ENCODE results near the gene BRINP3. TPM values are rescaled to one million over a fixed set of nuclear protein-coding genes. Genes with fewer than 3 reads are reported as not detected.
"Not testable (repeated sequence)": the region's sequence is repeated elsewhere in the genome, so short reads cannot be mapped to it uniquely, and the experiment has no call there.

The BRINP3 gene
- total RNA-seq, 2 donors from 2014 or later: 19.1 to 19.6 TPM

DNA sequence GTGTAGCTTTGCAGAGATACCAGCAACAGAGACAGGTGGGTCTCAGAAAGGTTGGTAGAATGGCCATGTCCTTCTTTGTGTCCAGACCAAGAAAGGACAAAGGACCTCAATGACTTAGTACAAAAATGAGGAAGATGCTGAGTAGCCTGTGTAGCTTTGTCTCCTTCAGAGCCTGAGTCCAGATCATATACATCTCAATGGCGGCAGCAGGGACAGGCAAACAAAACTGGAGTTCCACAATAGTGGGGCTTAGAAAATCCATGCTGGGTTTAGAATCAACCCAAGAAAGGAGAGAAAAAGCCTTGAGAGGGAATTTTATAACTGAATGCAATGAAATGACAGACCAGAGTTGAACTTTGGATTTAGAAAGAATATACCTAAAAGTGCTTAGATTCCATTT, 339.0 kb downstream of the BRINP3 start:
- Histone ChIP-seq H3K27ac (no peak overlapping the region), H3K4me1 (no peaks in the 10 kb centered on the region), H3K27me3 (no peaks in the 10 kb centered on the region), H3K36me3 (no peaks in the 10 kb centered on the region), H3K9ac (ENCODE audit: low read depth in 2 of 2, low read length in 2 of 2) (no peak overlapping the region), H3K4me3 (no peak overlapping the region), H3K9me3 (no peaks in the 10 kb centered on the region)
- TF ChIP-seq, protein P1, sequence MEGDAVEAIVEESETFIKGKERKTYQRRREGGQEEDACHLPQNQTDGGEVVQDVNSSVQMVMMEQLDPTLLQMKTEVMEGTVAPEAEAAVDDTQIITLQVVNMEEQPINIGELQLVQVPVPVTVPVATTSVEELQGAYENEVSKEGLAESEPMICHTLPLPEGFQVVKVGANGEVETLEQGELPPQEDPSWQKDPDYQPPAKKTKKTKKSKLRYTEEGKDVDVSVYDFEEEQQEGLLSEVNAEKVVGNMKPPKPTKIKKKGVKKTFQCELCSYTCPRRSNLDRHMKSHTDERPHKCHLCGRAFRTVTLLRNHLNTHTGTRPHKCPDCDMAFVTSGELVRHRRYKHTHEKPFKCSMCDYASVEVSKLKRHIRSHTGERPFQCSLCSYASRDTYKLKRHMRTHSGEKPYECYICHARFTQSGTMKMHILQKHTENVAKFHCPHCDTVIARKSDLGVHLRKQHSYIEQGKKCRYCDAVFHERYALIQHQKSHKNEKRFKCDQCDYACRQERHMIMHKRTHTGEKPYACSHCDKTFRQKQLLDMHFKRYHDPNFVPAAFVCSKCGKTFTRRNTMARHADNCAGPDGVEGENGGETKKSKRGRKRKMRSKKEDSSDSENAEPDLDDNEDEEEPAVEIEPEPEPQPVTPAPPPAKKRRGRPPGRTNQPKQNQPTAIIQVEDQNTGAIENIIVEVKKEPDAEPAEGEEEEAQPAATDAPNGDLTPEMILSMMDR (IDR thresholded peaks at IDR 0.05): no peak
- no peak for DNase-seq
- intact Hi-C loops (cut with DNase I): no loop called here

DNA sequence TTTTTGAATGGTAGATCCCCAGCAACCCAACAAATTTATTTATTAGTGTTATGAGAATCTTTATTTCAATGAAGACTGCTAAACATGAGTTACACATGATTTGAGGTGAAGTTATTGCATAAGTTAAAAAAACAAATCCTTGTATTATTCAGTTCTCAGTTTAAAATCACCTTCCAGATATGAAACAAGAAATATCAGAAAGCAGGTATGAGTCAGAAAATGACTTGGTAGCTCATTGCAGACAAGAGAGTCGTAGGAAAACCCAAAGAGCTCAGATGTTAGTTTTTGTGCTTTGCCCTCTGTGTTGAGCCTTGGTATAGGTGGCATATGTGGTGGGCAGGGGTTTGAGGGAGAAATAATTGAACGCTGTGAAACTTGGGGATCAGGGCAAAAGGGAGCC, 339.4 kb downstream of the BRINP3 start:
- TF ChIP-seq, protein P1 (IDR thresholded peaks at IDR 0.05): no peak
- Histone ChIP-seq H3K9ac (ENCODE audit: low read depth in 2 of 2, low read length in 2 of 2) (no peak overlapping the region), H3K36me3 (no peaks in the 10 kb centered on the region), H3K9me3 (no peaks in the 10 kb centered on the region), H3K27ac (no peak overlapping the region), H3K4me1 (no peaks in the 10 kb centered on the region), H3K27me3 (no peaks in the 10 kb centered on the region), H3K4me3 (no peak overlapping the region)
- DNase-seq: no peak
- intact Hi-C loops (cut with DNase I): no loop called here

DNA sequence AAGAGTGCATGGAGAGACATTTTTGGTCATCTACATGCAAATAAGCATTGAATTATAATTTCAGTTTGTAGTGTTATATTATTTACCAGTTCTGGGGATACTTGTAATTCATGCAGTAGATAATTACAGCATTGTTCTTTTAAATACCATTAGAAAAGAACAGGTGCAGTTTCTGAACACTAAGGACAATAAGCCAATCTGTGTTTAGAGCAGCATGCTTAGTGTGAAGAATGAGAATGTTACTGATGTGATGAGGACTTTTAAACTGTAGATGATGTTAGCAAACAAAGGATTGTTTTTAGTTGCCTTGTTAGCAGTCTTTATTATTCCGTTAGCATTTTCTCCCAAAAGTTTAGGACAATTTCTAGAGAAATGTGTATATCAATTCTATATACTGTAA, 348.3 kb downstream of the BRINP3 start:
- Histone ChIP-seq H3K27ac (no peak overlapping the region), H3K9me3 (no peaks in the 10 kb centered on the region), H3K36me3 (no peaks in the 10 kb centered on the region), H3K4me1 (no peaks in the 10 kb centered on the region), H3K27me3 (no peaks in the 10 kb centered on the region), H3K4me3 (no peak overlapping the region), H3K9ac (ENCODE audit: low read depth in 2 of 2, low read length in 2 of 2) (no peak overlapping the region)
- no peak for DNase-seq
- TF ChIP-seq, protein P1 (IDR thresholded peaks at IDR 0.05): no peak
- intact Hi-C loops (cut with DNase I): no loop called here

GRCh38 chr1:190126728-190127127, 350.9 kb downstream of the BRINP3 start:
- intact Hi-C loops (cut with DNase I): no loop called here
- Histone ChIP-seq H3K4me1 (no peaks in the 10 kb centered on the region), H3K27me3 (no peaks in the 10 kb centered on the region), H3K36me3 (no peaks in the 10 kb centered on the region), H3K4me3 (no peak overlapping the region), H3K9me3 (no peaks in the 10 kb centered on the region), H3K9ac (ENCODE audit: low read depth in 2 of 2, low read length in 2 of 2) (no peak overlapping the region), H3K27ac (no peak overlapping the region)
- DNase-seq: no peak
- TF ChIP-seq, protein P1 (IDR thresholded peaks at IDR 0.05): no peak

DNA sequence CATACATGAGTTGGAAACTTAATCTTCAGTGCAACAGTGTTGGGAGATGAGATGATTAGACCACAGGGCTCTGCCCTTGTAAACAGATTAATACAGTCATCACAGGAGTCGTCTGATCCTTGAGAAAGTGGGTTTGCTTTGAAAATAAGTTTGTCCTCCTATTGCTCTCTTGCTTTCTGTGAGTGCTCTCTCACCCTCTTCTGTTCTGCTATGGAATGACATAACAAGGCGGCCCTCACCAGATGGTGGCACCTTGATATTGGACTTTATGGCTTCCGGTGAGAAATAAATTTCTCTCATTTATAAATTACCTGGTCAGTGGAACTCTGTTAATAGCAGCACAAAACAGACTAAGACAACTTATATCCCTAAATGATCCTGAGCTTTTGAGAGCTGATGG, 353.6 kb downstream of the BRINP3 start:
- no peaks in the 10 kb centered on the region for H3K36me3 ChIP-seq
- no peaks in the 10 kb centered on the region for H3K4me1 ChIP-seq
- TF ChIP-seq, protein P1 (IDR thresholded peaks at IDR 0.05): no peak
- intact Hi-C loops (cut with DNase I): no loop called here
- H3K27me3 ChIP-seq: no peaks in the 10 kb centered on the region
- H3K9me3 ChIP-seq: no peaks in the 10 kb centered on the region
- no peak overlapping the region for H3K27ac ChIP-seq
- no peak overlapping the region for H3K4me3 ChIP-seq
- no peak overlapping the region for H3K9ac ChIP-seq (ENCODE audit: low read depth in 2 of 2, low read length in 2 of 2)
- DNase-seq: no peak

- H3K27me3 ChIP-seq; H3K4me3 ChIP-seq; H3K27ac ChIP-seq; H3K9me3 ChIP-seq; H3K9ac ChIP-seq (ENCODE audit: low read depth in 2 of 2, low read length in 2 of 2); H3K36me3 ChIP-seq; intact Hi-C loops (cut with DNase I); H3K4me1 ChIP-seq; DNase-seq: not testable (repeated sequence)
Observed at GRCh38 chr1:190120564-190120963, 357.1 kb downstream of the BRINP3 start.
